K562 (cell line): ENCODE measurements around the gene ZNF692. TPM values are rescaled to one million over a fixed set of nuclear protein-coding genes. Genes with fewer than 3 reads are reported as not detected.

ENCODE experiments used
- CC2D1A ChIP-seq: fragments of 450-650 bp; IDR thresholded peaks from 2 replicates; pipeline ENCODE4 v1.6.1; 2017; ENCODE audit warnings: mild to moderate bottlenecking
- CREB1 ChIP-seq, 2 experiments: sonication (generic) in 1 of 2; formaldehyde crosslinking in 1 of 2; IDR thresholded peaks; 2 replicates each; pipeline versions ENCODE4 v1.6.1 to v1.8.0; 2012 to 2022; ENCODE audit warnings: inconsistent platforms in 1 of 2, mild to moderate bottlenecking in 1 of 2, missing genetic modification reagents in 1 of 2, moderate library complexity in 1 of 2
- CTCF ChIP-seq, 3 experiments: IDR thresholded peaks in 2 of 3; conservative IDR thresholded peaks in 1 of 3; 2 replicates each; pipeline ENCODE4 v1.5.1; 2011 to 2012; ENCODE audit warnings: low read length in 3 of 3, mild to moderate bottlenecking in 3 of 3, control low read depth in 2 of 3, improper control_type of control experiment in 1 of 3, inconsistent platforms in 1 of 3, low read depth in 1 of 3, mixed read lengths in 1 of 3, moderate library complexity in 1 of 3; ENCODE audit not compliant: insufficient read depth in 2 of 3
- DDX20 ChIP-seq: fragments of 450-650 bp; IDR thresholded peaks from 2 replicates; pipeline ENCODE4 v1.6.1; 2016; ENCODE audit warnings: missing genetic modification characterization, low read depth, mild to moderate bottlenecking, missing compliant biosample characterization, moderate library complexity
- EHMT2 ChIP-seq: fragments of 450-650 bp; IDR thresholded peaks from 2 replicates; pipeline ENCODE4 v1.6.1; 2018; ENCODE audit warnings: antibody characterized with exemption
- FOXK2 ChIP-seq, 2 experiments: fragments of 450-650 bp; IDR thresholded peaks in 1 of 2; conservative IDR thresholded peaks in 1 of 2; 2 replicates each; pipeline ENCODE4 v1.6.1; 2016; ENCODE audit warnings: low read depth in 2 of 2, mild to moderate bottlenecking in 1 of 2
- FOXM1 ChIP-seq, 2 experiments: fragments of 450-650 bp in 1 of 2; sonication (generic) in 1 of 2; formaldehyde crosslinking in 1 of 2; IDR thresholded peaks; 2 replicates each; pipeline versions ENCODE4 v1.6.1 to v1.9.0; 2017 to 2022; ENCODE audit warnings: low read depth in 2 of 2, mild to moderate bottlenecking in 2 of 2, missing genetic modification reagents in 1 of 2, moderate library complexity in 1 of 2
- GATAD2A ChIP-seq: fragments of 450-650 bp; IDR thresholded peaks from 2 replicates; pipeline ENCODE4 v1.6.1; 2017
- HDAC6 ChIP-seq: IDR thresholded peaks from 2 replicates; pipeline ENCODE4 v1.6.1; 2012; ENCODE audit warnings: low read depth, mild to moderate bottlenecking, control low read depth, inconsistent platforms, low read length, moderate library complexity
- IRF1 ChIP-seq: sonication (generic); formaldehyde crosslinking; IDR thresholded peaks from 2 replicates; pipeline ENCODE4 v1.8.0; 2022; ENCODE audit warnings: missing genetic modification reagents, mild to moderate bottlenecking, borderline replicate concordance
- PHB ChIP-seq: fragments of 250-450 bp; sonication (Bioruptor Pico); IDR thresholded peaks from 2 replicates; pipeline ENCODE4 v1.5.0; 2021
- POLR2AphosphoS5 ChIP-seq: IDR thresholded peaks from 2 replicates; pipeline ENCODE4 v1.6.1; 2011; ENCODE audit warnings: mild to moderate bottlenecking, low read depth, low read length, moderate library complexity; ENCODE audit not compliant: control insufficient read depth, insufficient read depth
- POLR3A ChIP-seq: IDR thresholded peaks from 2 replicates; pipeline ENCODE4 v1.6.1; 2011; ENCODE audit warnings: borderline replicate concordance, mild to moderate bottlenecking, moderate library complexity; ENCODE audit not compliant: insufficient read length, insufficient read depth; ENCODE audit errors: extremely low read depth
- RAD51 ChIP-seq: fragments of 450-650 bp; IDR thresholded peaks from 2 replicates; pipeline ENCODE4 v1.7.1; 2016; ENCODE audit warnings: low read depth, mild to moderate bottlenecking, borderline replicate concordance
- SAFB ChIP-seq: fragments of 200-400 bp; formaldehyde crosslinking; IDR thresholded peaks from 2 replicates; pipeline ENCODE4 v1.6.1; 2017; ENCODE audit warnings: low read depth, low read length, borderline replicate concordance
- SMARCE1 ChIP-seq: fragments of 450-650 bp; IDR thresholded peaks from 2 replicates; pipeline ENCODE4 v1.7.1; 2016; ENCODE audit warnings: mild to moderate bottlenecking
- STAT5A ChIP-seq: IDR thresholded peaks from 2 replicates; pipeline ENCODE4 v1.6.1; 2012; ENCODE audit warnings: low read length, inconsistent platforms, borderline replicate concordance
- TAF9B ChIP-seq: fragments of 450-650 bp; IDR thresholded peaks from 2 replicates; pipeline ENCODE4 v1.6.1; 2018; ENCODE audit warnings: mild to moderate bottlenecking; ENCODE audit not compliant: partially characterized antibody
- ZNF121 ChIP-seq: sonication (generic); formaldehyde crosslinking; conservative IDR thresholded peaks from 2 replicates; pipeline ENCODE4 v1.8.0; 2022; ENCODE audit warnings: missing genetic modification reagents
- ZNF239 ChIP-seq: fragments of 250-450 bp; sonication (Bioruptor Pico); IDR thresholded peaks from 2 replicates; pipeline ENCODE4 v1.4.0; 2020; ENCODE audit warnings: mild to moderate bottlenecking
- ZNF766 ChIP-seq: fragments of 200-800 bp; sonication (Bioruptor generic); conservative IDR thresholded peaks from 2 replicates; pipeline ENCODE4 v1.6.1; 2016; ENCODE audit warnings: missing genetic modification characterization, missing compliant biosample characterization
- polyA plus RNA-seq, 8 experiments: library from polyadenylated mRNA; depleted of rRNA in 4 of 8; stranded (reverse) in 5 of 8; unstranded in 3 of 8; fragments of >200 nt; fragmentation: Nextera tagmentation in 2 of 8; fragmentation: Illumina TruSeq in 1 of 8; extraction: Ambion mirVana in 2 of 8; extraction: Trizol in 1 of 8; gene quantifications; 2 replicates each; pipeline versions ENCODE4 v1.2.1 to v1.2.3, GENCODE V29; 2011 to 2014; ENCODE audit warnings: inconsistent platforms in 1 of 8, missing spikeins in 1 of 8
- total RNA-seq, 7 experiments: library from RNA; depleted of rRNA in 6 of 7; stranded (reverse); fragments of >200 nt in 6 of 7; fragmentation: Illumina TruSeq in 2 of 7; extraction: Trizol in 2 of 7; gene quantifications; 2 replicates each; pipeline versions ENCODE4 v1.2.1 to v1.2.3, GENCODE V29; 2011 to 2021; ENCODE audit warnings: low replicate concordance in 1 of 7

The ZNF692 gene
- total and polyA plus RNA-seq, 9 of the 15 experiments (the other 6 are each of a cell fraction or from before 2014, with no cell fraction given) = 8.4 to 143 (median 55.9) TPM

- TF ChIP-seq GATAD2A (0 out of 2 replicates have a peak, but pooled peaks have one; percentile 62), FOXK2 (conservative IDR thresholded peaks at IDR 0.05 in 1 of 2, IDR thresholded peaks at IDR 0.05 in 1 of 2; ENCODE audit: low read depth in 2 of 2) (no peak; a peak in 1 of 4 replicates), STAT5A (peak; percentile 8; the same call in 1 of the 2 replicates), RAD51 (no peak), ZNF239 (CRISPR knock-in tag) (no peak), DDX20 (no peak), PHB (peak; percentile 39; the same call in 1 of the 2 replicates), SAFB (peak; percentile 86), CC2D1A (no peak), FOXM1 (IDR thresholded peaks at IDR 0.05; ENCODE audit: low read depth) (0 out of 2 replicates have a peak, but pooled peaks have one; percentile 53), FOXM1 (CRISPR knock-in tag; IDR thresholded peaks at IDR 0.05; ENCODE audit: low read depth) (no peak), CTCF (IDR thresholded peaks at IDR 0.05 in 2 of 3, conservative IDR thresholded peaks at IDR 0.05 in 1 of 3; ENCODE audit: insufficient read depth in 2 of 3, low read depth in 1 of 3, low read length in 3 of 3) (no peak), SMARCE1 (no peak; the same call in 1 of the 2 replicates), EHMT2 (no peak), POLR3A (no peak), ZNF766 (peak; percentile 64), TAF9B (peak; percentile 69), ZNF121 (CRISPR knock-in tag) (no peak), HDAC6 (no peak), POLR2AphosphoS5 (peak; percentile 93), CREB1 (IDR thresholded peaks at IDR 0.05) (peak; percentile 68), CREB1 (CRISPR knock-in tag; IDR thresholded peaks at IDR 0.05) (peak; percentile 70; the same call in 1 of the 2 replicates), IRF1 (CRISPR knock-in tag) (no peak)
These were observed at the start of gene ZNF692 (continued) for GRCh38 chr1:248858891-248859889.
